Measurements from ENCODE around the gene CYP3A7. TPM values are rescaled to one million over a fixed set of nuclear protein-coding genes. Genes with fewer than 3 reads are reported as not detected.
"Not testable (repeated sequence)": the region's sequence is repeated elsewhere in the genome, so short reads cannot be mapped to it uniquely, and the experiment has no call there.

Gene CYP3A7
- total RNA-seq, 4 donors from 2014 or later: 0.26 to 0.34 TPM; not detected in 2

GRCh38 chr7:99699946-99700345 is 35.0 kb downstream of the CYP3A7 start:
- Histone ChIP-seq H3K4me3 (no peak overlapping the region), H3K4me1 (peaks cover 0 to 12% (median 0%) of the 10 kb centered on the region in 4 donors), H3K36me3 (no peaks in the 10 kb centered on the region), H3K27ac (replicated peaks in 1 of 4) (no peak overlapping the region), H3K27me3 (no peaks in the 10 kb centered on the region), H3K9me3 (no peaks in the 10 kb centered on the region)
- TF ChIP-seq EP300 (IDR thresholded peaks at IDR 0.05) (no peak), POLR2A (IDR thresholded peaks at IDR 0.05; ENCODE audit: low read depth) (no peak), POLR2AphosphoS5 (IDR thresholded peaks at IDR 0.05) (no peak), CTCF (IDR thresholded peaks at IDR 0.05) (no peak)
- intact Hi-C loops (cut with DNase I): no loop called here
- 29% methylated on average over 5 of the region's 5 CpGs for WGBS
- no peak for DNase-seq (ENCODE audit: extremely low spot score)

DNA sequence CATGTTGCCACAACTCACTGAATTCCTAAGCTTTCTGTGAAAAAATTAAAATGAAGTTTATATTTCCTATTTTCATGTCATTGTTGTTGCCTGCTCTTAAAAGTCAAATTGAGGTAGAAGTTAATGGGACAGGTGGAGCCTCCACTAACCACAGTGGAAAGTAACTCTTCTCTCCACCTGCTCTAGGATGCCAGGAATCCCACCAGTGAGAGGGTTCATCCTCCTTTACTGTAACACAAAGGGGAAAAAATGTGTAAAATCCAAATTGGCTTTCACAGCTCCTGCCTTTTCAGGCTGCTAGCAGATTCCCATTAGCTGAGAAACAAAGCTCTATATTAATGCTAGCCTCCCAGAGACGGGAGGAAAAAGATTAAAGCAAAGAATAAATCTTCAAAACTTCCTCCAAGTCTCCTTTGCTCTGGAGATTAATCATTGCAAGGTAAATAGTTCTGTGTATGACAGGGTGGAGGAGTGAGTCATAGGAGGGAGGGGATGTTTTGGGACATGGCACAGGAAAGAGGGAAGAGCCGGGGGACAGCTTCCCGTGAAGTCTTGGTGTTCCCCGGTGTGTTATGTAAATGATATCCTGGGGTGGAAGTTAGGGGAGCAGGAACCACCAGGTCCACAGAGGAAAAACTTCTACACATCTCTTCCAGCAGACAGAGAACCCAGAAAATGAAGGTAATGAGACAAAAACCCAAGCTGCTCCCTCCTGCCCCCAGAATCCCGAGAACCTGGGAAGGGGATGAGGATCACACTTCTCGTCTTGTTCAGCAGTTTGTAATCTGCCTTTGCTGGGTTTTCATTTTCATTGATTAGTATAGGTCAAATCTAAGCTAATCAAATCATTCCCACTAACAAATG is 35.9 kb downstream of the CYP3A7 start:
- intact Hi-C loops (cut with DNase I); DNase-seq (ENCODE audit: extremely low spot score); H3K27me3 ChIP-seq; H3K27ac ChIP-seq (replicated peaks in 1 of 4); H3K4me3 ChIP-seq; H3K9me3 ChIP-seq; H3K36me3 ChIP-seq: not testable (repeated sequence)
- peaks cover 0 to 12% (median 0%) of the 10 kb centered on the region in 4 donors for H3K4me1 ChIP-seq
- 25% methylated on average over 6 of the region's 6 CpGs for WGBS

DNA sequence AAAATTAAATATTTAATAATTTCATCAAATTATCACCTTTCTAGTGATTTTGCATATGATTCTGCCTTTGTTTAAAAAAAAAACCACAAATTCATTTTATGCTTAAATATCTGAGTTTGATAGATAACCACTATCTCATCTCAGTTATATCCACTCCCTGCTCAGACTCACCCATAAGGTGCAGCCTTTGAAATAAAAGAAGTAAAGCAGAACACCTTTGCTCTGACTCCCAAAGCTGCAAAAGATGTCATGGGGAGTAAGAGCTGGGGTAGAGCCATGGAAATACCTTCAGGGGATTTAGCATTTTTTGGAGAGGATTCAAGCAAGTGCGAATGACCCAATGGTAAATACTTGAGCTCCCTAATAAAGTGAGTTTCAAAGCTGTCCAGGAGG is 40.1 kb downstream of the CYP3A7 start:
- TF ChIP-seq CTCF (IDR thresholded peaks at IDR 0.05) (no peak), POLR2AphosphoS5 (IDR thresholded peaks at IDR 0.05) (no peak), POLR2A (IDR thresholded peaks at IDR 0.05; ENCODE audit: low read depth) (no peak), EP300 (IDR thresholded peaks at IDR 0.05) (no peak)
- Histone ChIP-seq H3K36me3 (no peaks in the 10 kb centered on the region), H3K27ac (replicated peaks in 1 of 4) (no peak overlapping the region), H3K9me3 (peaks cover 0 to 7% (median 2%) of the 10 kb centered on the region in 4 donors), H3K27me3 (no peaks in the 10 kb centered on the region), H3K4me1 (peaks cover 0 to 12% (median 0%) of the 10 kb centered on the region in 4 donors), H3K4me3 (no peak overlapping the region)
- WGBS: 76% methylated on average over 1 of the region's 1 CpG
- no peak for DNase-seq (ENCODE audit: extremely low spot score)
- intact Hi-C loops (cut with DNase I): no loop called here

GRCh38 chr7:99694201-99694911 is 40.6 kb downstream of the CYP3A7 start:
- no peak for DNase-seq (ENCODE audit: extremely low spot score)
- Histone ChIP-seq H3K27me3 (no peaks in the 10 kb centered on the region), H3K27ac (replicated peaks in 1 of 4) (no peak overlapping the region), H3K4me1 (peaks cover 0 to 11% (median 0%) of the 10 kb centered on the region in 4 donors), H3K36me3 (no peaks in the 10 kb centered on the region), H3K9me3 (peaks cover 0 to 7% (median 2%) of the 10 kb centered on the region in 4 donors), H3K4me3 (no peak overlapping the region)
- whole genome bisulfite sequencing: 81% methylated on average over 5 of the region's 5 CpGs
- TF ChIP-seq EP300 (IDR thresholded peaks at IDR 0.05) (no peak), CTCF (IDR thresholded peaks at IDR 0.05) (no peak), POLR2A (IDR thresholded peaks at IDR 0.05; ENCODE audit: low read depth) (no peak), POLR2AphosphoS5 (IDR thresholded peaks at IDR 0.05) (no peak)
- intact Hi-C loops (cut with DNase I): no loop called here
